OCI-LY3 (cell line): ENCODE results near the gene MRPL39.

Experiments used
- EZH2phosphoT487 ChIP-seq: fragments of 200-600 bp; shearing (Covaris generic); IDR thresholded peaks from 2 replicates; pipeline ENCODE4 v1.6.1; 2018; ENCODE audit warnings: antibody characterized with exemption, mixed run types, low read depth
- TF ChIP-seq, protein P1 (sequence below): fragments of 200-600, 300-600 bp; sonication (generic); IDR thresholded peaks from 2 replicates; pipeline ENCODE4 v1.5.1; 2014; ENCODE audit warnings: antibody characterized with exemption, low read length, low read depth

DNA sequence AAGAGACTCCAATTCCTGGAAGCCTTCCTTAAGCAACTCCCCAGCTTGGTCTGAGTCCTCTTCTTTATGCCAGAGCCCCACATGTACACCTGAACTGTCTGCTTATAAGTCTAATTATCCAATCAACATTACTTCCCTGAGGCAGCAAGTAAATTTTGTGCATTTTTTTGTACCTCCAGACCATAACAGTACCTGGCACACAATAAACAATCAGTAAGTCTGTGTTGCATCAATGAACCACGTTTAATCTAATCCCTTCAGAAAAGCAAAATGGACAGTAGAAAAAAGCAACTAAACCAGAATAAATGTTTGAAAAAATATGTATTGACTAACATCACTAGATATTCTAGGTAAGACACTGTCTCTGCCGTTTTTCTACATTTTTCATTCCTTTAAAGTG lies 20.5 kb downstream of the MRPL39 start:
- TF ChIP-seq, protein P1, sequence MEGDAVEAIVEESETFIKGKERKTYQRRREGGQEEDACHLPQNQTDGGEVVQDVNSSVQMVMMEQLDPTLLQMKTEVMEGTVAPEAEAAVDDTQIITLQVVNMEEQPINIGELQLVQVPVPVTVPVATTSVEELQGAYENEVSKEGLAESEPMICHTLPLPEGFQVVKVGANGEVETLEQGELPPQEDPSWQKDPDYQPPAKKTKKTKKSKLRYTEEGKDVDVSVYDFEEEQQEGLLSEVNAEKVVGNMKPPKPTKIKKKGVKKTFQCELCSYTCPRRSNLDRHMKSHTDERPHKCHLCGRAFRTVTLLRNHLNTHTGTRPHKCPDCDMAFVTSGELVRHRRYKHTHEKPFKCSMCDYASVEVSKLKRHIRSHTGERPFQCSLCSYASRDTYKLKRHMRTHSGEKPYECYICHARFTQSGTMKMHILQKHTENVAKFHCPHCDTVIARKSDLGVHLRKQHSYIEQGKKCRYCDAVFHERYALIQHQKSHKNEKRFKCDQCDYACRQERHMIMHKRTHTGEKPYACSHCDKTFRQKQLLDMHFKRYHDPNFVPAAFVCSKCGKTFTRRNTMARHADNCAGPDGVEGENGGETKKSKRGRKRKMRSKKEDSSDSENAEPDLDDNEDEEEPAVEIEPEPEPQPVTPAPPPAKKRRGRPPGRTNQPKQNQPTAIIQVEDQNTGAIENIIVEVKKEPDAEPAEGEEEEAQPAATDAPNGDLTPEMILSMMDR = no peak
- TF ChIP-seq EZH2phosphoT487 = no peak
